ENCODE results near the gene BMPR2.
A peak's percentile ranks its signal among the peaks of the same experiment; 100 is the strongest.
"Not testable (repeated sequence)": the region's sequence is repeated elsewhere in the genome, so short reads cannot be mapped to it uniquely, and the experiment has no call there.

Gene BMPR2

GRCh38 chr2:202375609-202376408 lies at the start of gene BMPR2:
BMPR2 (plus strand) TSS chr2:202376327; CDS start chr2:202377475, 1,148 bp downstream.
- peak; percentile 90 for DNase-seq

GRCh38 chr2:202327858-202328257 lies 48.3 kb upstream of the BMPR2 start:
- DNase-seq = no peak

DNA sequence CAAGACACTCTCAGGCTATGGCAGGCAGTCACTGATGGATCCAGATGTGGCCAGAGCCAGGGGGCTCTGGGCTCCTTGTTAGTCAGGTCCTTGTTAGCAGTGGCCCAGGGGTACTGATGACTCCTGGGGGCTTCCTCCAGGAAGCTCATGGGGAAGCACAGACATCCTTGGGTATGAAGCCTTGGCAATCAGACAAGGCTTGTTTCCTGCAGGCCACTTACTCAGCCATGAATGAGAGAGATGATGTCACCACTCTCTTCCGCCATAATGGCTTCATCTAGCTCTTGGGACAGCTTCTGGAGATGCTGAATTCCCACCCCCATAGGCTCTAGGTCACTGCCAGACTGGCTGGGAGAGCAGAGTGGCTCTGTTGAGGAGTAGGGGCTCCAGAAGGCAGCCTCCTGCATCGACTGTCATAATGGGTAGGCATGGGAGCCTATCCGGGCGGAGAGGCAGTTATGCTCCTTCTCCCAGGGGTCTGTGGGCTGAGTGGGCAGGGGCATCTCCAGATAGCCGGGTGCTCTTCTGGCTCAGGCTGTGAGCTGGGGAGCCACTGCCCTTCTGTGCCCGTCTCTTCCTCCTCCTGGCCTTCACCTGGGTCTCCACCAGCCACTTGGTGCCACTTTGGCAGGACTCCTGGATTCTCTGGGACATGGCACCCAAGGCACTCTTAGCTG lies 40.2 kb upstream of the BMPR2 start:
- no peak for DNase-seq

DNA sequence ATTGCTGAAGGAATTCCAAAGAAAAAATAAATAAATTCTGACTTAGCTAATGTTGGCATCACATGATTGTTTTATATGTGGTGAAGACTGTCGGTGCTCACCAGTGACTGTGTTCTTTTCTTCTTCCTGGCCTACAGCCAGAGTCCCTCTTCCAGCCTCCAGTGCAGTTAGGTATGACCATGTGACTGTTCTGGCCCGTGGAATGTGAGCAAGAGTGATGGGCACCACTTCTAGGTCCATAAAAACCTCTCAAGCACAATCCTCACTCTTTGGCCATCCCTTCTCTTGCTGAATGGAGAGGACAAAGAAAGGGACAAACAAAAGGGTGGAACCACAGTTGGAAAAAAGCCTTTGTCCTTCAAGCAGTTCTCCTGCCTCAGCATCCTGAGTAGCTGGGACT lies 39.0 kb upstream of the BMPR2 start:
- no peak for DNase-seq

- no peak for DNase-seq
Measured at GRCh38 chr2:202337706-202338346, 38.3 kb upstream of the BMPR2 start.

DNA sequence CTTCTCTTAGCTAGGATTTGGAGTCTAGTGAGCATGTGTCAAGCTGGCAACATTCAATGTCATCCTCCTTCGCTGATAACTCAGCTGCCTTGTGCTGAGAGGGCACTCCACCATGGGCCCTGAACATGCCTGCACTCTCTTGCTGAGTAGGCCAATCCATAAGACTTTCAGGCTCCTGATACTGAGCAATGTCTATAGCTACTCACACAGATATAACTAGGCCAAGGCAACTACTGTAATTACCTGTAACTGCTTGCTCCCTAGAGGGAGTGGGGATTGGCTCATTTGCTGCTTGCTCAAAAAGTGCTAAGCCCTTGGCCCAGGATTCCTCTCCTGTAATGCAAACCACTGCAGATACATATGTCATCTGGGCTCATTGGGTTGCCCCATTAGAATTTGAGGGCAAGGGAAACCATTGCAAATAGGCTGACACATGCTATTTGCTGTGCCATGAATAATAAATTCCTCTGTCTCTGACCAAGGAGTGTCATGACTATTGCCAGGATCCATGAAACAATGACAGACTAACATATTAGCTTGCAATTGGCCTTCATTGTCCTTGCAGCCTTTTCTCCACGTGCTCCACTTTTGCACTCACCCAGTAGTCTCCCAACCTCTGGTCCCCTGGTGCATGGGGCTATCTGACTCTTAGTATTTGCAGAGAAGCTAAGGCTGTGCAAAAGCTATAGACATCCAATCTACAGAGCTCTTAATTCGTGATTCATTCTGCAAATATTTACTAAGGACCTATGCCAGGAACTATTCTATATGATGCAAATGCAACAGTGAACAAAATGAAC lies 36.9 kb upstream of the BMPR2 start:
- DNase-seq = no peak

GRCh38 chr2:202344178-202344577 lies 31.9 kb upstream of the BMPR2 start:
- no peak for DNase-seq

GRCh38 chr2:202346180-202346579 lies 29.9 kb upstream of the BMPR2 start:
- DNase-seq = no peak

- DNase-seq = no peak
Measured at GRCh38 chr2:202353430-202353829, 22.7 kb upstream of the BMPR2 start.

GRCh38 chr2:202355993-202356505 lies 20.1 kb upstream of the BMPR2 start:
- DNase-seq = no peak

GRCh38 chr2:202358924-202359323 lies 17.2 kb upstream of the BMPR2 start:
- not testable (repeated sequence) for DNase-seq

DNA sequence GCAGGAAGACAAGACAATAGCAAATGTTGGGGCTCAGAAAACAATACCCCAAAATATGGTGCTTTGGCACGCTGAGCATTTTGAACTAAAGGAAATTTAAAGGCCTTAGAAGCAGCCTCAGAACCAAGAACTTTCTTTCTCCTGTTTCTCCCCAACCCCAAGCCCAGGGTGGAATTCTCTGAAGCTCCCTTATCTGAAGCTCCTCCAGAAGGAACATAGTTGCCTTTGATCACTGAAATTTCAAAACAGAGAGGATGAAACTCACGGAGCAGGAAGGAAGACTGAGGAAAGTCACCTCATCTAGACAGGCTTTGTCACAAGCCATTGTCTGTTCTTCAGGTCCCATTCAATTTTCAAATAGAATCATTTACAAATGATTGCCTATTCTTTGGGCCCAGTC lies 15.5 kb upstream of the BMPR2 start:
- DNase-seq = no peak

- no peak for DNase-seq
Measured at GRCh38 chr2:202361108-202361507, 15.0 kb upstream of the BMPR2 start.

DNA sequence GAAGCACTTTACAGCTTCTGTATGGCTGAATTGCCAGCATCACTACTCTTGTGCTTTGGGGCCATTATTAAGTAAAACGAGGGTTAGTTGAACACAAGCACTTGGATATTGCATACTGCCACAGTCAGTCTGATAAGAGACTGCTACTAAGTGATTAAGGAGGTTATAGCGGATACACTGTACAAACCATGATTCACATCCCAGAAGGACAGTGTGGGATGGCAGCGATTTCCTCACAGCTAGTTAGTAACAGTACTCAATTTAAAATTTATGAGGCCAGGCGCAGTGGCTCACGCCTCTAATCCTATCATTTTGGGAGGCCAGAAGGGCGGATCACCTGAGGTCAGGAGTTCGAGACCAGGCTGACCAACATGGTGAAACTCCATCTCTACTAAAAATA lies 2.6 kb upstream of the BMPR2 start:
- DNase-seq = no peak

- not testable (repeated sequence) for DNase-seq
Measured at GRCh38 chr2:202374383-202374782, 1.7 kb upstream of the BMPR2 start.

- DNase-seq = peak; percentile 59
Measured at GRCh38 chr2:202375033-202375608, 1.0 kb upstream of the BMPR2 start.

- DNase-seq = no peak
Measured at GRCh38 chr2:202376460-202377206, 506 bp downstream of the BMPR2 start.

- no peak for DNase-seq
Measured at GRCh38 chr2:202377207-202377761, 1.2 kb downstream of the BMPR2 start.

DNA sequence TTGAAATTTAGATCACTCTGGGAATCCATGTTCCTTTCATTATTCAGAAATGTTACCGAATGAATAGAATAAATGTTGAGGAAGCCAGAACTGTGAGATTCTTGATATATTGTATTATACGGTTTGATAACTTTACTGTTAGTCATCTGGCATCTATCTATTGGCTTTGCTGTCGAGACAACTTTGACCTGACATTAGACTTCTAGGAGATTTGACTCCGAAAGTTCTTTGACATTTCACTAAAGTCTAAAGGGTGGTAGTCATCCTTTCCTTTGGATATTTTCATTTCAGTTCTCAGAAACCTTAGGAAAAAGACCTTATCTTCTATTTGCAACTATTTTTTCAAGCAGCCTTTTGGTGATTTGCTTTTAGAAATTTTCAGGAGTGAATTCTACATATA lies 1.9 kb downstream of the BMPR2 start:
- DNase-seq = no peak

DNA sequence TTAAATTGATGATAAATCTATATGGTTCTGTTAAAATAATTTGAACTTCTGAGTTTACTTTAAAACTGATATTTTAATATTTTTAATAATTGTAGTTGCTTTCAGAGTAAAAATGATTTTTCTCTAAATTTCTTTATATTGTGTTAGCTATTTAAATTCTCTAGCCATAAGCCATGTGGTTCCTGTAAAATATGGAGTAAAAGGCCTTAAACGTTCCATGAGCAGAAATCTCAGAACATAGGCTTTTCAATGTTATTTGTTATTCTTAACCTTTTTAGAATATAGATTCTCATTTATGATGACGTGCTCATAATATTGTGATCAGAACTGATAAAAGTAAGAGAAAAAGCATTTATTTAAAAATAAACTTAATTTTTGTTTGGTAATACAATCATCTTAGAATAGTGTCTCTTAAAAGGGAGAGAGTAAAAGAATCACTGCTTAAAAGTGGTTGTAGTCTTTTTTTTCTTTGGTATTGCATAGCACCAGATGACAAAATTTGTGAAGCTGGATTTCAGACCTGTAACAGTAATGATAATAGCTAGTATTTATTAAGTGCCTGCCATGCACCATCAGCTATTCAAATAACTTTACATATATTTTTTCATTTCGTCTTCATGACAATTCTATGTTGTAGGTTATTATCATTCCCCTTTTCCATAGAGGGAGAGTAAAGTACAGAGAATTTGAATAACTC lies 2.7 kb downstream of the BMPR2 start:
- no peak for DNase-seq

DNA sequence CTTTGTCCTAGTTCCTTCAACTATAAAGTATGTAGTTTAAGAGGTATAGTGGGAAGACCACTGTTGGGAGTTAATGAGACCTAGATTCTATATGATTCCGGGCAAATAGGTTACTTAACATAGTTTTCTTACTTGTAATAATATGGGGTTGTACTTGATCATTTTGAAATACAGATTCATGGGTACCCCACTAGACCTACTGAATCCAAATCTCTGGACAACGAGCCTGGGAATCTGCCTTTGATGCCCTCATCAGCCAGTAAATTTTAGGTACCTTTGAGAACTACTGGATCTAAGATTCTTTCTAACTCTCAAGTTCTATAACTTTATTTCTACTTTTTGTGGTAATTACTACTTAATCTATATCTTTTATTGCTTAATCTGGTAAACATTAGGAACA lies 6.6 kb downstream of the BMPR2 start:
- no peak for DNase-seq

All from COR-L47 (cell line).